Activated naive CD4-positive, alpha-beta T cell treated with anti-CD3 and anti-CD28 coated beads, Interleukin-2, amount 50 U/mL, for 16 hours (primary cell): ENCODE results near the gene TSFM.

Experiments
- DNase-seq: peaks from one replicate; pipeline ENCODE4 v3.0.0-alpha.2; 2020

TSFM gene

GRCh38 chr12:57782243-57782607 is 362 bp upstream of the TSFM start:
- no peak for DNase-seq

DNA sequence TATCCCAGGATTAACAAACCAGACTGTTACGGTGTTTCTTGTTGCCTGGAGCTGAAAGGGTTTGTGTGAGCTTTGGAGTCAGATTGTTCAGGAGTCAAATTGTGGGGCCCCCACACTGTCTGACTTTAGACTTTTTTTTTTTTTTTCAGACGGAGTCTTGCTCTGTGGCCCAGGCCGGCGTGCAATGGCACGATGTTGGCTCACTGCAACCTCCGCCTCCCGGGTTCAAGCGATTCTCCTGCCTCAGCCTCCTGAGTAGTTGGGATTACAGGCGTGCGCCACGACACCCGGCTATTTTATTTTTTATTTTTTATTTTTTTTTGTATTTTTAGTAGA is 847 bp downstream of the TSFM start:
- no peak for DNase-seq

GRCh38 chr12:57783861-57784260 is 1.3 kb downstream of the TSFM start:
- DNase-seq: no peak

DNA sequence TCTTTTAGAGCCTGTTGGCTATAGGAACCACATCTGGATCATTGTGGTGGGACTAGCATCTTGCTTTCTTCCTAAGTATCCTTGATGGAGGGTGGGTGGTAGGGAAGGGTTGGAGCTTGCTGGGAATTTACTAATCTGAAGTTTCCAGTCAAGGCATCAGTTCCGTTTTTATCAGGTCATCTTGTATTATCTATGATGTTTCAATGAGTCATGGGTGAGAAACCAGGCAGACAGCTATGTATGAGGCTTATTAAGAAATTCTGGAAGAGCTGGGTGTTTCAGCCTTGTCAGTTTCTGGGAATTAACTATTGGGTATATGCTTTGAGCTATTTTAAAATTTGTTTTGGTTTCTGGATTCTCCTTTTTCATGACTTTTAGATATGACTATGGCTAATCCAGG is 11.3 kb downstream of the TSFM start:
- no peak for DNase-seq

- no peak for DNase-seq
Observed at GRCh38 chr12:57795354-57795753, 12.8 kb downstream of the TSFM start.

- no peak for DNase-seq
Observed at GRCh38 chr12:57796996-57797395, 14.4 kb downstream of the TSFM start.

- DNase-seq: no peak
Observed at GRCh38 chr12:57797933-57798332, 15.3 kb downstream of the TSFM start.

DNA sequence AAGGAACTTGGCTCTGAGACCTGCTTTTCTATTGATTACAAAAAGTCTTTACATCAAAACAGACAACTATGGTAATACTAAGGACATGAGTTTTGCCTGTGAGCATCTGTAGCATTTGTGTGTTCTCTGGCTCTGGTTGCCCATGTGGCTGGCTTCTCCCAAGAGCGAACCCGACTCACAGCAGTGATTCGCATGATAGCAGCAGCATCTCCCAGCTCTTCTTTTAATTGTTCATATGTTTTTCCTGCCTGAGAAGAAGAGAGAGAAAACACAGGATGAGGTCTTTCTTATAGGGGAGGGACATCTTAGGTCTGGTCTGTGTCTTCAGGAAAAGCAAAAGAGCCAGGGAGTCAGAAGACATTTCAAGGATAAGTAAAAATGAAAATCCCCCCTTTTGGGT is 18.4 kb downstream of the TSFM start:
- DNase-seq: no peak

GRCh38 chr12:57802607-57803006 is 20.0 kb downstream of the TSFM start:
- DNase-seq: no peak

DNA sequence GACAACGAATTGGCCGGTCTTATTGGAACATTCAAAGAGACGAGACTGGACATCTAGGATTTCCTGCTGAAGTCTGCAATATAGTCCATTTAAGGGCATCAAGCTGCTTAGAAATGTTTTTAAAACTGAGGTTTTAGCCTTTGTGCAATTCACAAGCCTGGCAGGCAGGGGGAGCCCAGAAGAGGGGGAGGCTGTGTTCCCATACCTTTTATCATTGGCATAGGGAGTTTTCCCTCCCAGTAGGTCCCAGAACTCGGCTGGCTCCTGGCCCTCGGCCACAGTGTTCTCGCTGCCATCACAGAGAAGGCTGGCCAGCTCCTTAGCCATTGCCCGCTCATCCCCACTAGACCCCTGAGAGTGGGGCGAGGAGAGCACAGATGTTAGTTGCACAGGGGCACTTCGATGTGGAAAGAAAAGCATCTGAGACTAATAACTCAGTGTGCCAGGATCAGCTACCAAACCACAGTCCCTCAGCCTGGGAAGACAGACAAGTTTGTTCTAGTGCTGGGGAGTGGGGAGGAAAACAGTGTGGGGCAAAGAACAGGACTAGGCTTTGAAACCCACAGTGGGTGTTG is 20.8 kb downstream of the TSFM start:
- DNase-seq: peak; percentile 38

DNA sequence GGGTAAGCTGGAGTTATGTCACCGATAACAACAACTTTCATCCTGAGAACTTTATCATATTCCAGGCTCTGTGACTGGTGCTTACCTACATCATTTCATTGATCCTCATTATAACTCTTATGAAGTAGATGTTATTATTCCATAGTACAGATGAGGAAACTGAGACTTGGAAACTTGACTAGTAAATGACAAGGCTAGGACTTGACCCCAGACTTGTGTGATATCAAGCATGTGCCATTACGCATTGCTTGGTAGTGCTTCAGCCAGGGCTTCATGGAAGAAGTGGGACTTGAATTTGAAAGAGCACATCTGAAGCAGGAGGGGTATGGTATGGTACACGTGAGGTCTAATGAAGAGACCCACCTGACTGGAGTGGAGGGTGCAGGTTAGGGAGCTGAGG is 24.1 kb downstream of the TSFM start:
- DNase-seq: no peak

- no peak for DNase-seq
Observed at GRCh38 chr12:57807285-57807684, 24.7 kb downstream of the TSFM start.

DNA sequence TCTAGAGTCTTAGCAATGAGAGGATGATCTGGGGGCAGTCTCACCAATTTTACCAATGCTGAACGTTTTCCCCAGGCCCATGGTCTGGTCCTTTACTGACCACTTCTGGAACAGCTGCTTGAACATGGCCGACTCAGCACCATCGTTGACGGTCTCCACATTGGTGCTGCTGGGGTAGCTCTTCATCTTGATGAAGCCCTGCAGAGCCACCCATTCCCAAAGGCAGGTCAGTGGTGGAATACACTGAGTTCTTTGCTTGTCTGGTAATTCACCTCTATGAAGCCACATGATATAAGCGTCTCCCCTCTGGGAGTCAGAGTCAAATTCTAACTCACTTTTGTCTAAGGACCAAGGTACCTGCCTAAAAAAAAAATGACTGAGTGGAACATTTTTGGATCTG is 25.8 kb downstream of the TSFM start:
- no peak for DNase-seq

- DNase-seq: no peak
Observed at GRCh38 chr12:57809425-57809824, 26.8 kb downstream of the TSFM start.

- DNase-seq: no peak
Observed at GRCh38 chr12:57810450-57810849, 27.9 kb downstream of the TSFM start.

- DNase-seq: no peak
Observed at GRCh38 chr12:57811028-57811755, 28.6 kb downstream of the TSFM start.

GRCh38 chr12:57813111-57813970 is 30.8 kb downstream of the TSFM start:
- DNase-seq: no peak

DNA sequence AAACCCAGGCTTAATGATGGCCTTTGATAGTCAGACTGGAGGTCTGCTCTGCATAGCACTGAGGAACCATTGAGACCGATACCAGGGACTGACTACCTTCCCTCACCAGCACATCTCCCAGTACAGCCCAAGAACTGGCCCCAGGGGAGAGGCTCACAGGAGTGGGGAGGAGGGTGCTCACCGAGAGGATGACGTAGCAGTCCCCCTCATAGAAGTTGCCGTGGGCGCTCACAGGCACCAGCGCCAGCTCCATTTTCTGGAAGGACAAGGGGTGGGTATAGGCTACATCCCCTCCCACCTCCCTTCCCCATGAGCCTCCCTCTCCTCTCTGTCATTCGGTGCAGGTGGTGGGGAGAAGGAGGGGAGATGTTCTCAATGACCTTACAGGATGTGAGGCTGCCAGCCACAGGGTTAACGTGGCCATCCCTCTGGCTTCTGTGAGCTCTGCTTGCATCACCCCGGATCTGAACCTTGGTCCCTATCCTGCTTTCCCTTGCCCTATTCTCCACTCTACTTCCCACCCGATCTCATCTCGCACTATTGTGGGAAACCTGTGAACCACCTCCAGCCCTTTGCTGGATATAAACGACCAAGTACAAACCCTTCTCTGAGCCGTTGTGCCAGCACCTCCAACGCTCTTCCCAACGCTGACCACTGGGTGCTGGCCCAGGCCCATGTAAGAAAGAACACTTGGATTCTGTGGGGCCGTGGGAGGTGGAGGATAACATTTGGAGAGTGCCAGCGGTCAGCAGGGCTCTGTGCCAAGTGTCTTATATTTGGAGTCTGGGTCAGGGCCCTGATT is 31.6 kb downstream of the TSFM start:
- no peak for DNase-seq

- no peak for DNase-seq
Observed at GRCh38 chr12:57815177-57816000, 32.8 kb downstream of the TSFM start.

DNA sequence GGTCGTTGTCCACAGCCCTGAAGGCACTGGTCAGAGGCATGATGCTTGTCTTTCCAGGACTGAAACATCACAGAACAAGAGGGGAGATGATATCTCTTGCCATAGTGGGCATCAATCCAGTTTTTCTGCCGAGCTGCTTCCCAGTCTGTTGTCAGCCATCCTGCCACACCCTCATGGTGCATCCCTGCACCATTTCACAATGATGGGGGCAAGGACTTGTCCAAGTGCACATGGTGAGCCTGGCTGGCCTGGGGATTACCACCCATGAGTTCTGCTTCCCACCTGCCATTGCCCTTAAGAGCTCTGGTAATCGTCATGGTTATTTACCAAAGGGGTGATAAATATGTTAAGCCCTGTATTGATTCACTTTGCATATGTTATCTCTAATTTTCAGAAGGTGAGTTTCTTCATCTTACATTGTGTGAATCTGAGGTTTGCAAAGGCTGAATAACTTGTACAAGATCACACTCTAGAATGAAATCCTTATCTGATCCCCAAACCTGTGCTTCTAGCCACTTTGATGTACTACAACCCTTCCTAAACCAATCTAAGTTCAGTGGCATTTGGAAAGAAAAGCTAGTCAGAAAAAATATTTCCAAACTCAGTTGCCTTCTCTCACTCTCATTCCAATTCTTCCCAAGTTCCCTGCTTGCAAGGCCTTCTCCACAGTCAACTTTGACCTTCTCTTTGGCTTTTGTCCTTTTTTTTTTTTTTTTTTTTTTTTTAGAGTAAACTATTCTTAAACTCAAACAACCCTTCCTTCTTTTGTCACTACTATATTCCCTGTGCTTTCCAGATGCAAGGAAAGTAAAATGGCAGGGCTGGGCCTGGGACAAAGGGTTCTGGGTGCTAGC is 33.6 kb downstream of the TSFM start:
- no peak for DNase-seq

GRCh38 chr12:57816855-57817151 is 34.2 kb downstream of the TSFM start:
- no peak for DNase-seq
